Vagina (tissue), 2 donors: ENCODE results near the gene CDC45. TPM values are rescaled to one million over a fixed set of nuclear protein-coding genes. Genes with fewer than 3 reads are reported as not detected.

Experiments used
- DNase-seq, 2 donors: peaks; one replicate each; pipeline ENCODE4 v3.0.0-alpha.2; 2017; ENCODE audit errors: extremely low spot score in 2 of 2
- H3K27ac ChIP-seq: fragments of 200-600 bp; sonication (generic); one replicate; pipeline ENCODE4 v1.5.1; 2019
- H3K27me3 ChIP-seq: fragments of 200-600 bp; sonication (generic); one replicate; pipeline ENCODE4 v1.5.1; 2019
- H3K36me3 ChIP-seq, 2 donors: fragments of 200-600 bp; sonication (generic); one replicate each; pipeline ENCODE4 v1.5.1; 2017 to 2019
- H3K4me1 ChIP-seq: fragments of 200-600 bp; sonication (generic); one replicate; pipeline ENCODE4 v1.5.1; 2019
- H3K4me3 ChIP-seq, 2 donors: fragments of 200-600 bp; sonication (generic); 1 replicate in 1 of 2; 2 replicates in 1 of 2; pipeline ENCODE4 v1.5.1; 2016 to 2019
- H3K9me3 ChIP-seq: fragments of 200-600 bp; sonication (generic); one replicate; pipeline ENCODE4 v1.5.1; 2019
- POLR2A ChIP-seq, 2 donors: fragments of 450-650 bp; IDR thresholded peaks; one replicate each; pipeline ENCODE4 v1.6.1; 2017; ENCODE audit warnings: antibody characterized with exemption in 2 of 2, mild to moderate bottlenecking in 2 of 2, moderate library complexity in 2 of 2
- POLR2AphosphoS5 ChIP-seq, 2 donors: sonication (generic); formaldehyde crosslinking; IDR thresholded peaks; one replicate each; pipeline ENCODE4 v1.9.0; 2017; ENCODE audit warnings: antibody characterized with exemption in 2 of 2, mild to moderate bottlenecking in 2 of 2, low read depth in 1 of 2; ENCODE audit not compliant: insufficient read depth in 1 of 2
- intact Hi-C: fragments of 100-400 bp; cut with DNase I; formaldehyde crosslinking; loops from one replicate; pipeline ENCODE4 v1.15.1; 2023
- total RNA-seq: library from RNA; depleted of rRNA; stranded (reverse); fragments of >200 nt; gene quantifications from one replicate; pipeline ENCODE4 v1.2.3, GENCODE V29; 2016
- TF ChIP-seq, protein P1 (sequence below), 3 experiments: fragments of 450-650 bp in 2 of 3; fragments of 200-600 bp in 1 of 3; sonication (generic) in 1 of 3; IDR thresholded peaks; one replicate each; pipeline ENCODE4 v1.5.1; 2017 to 2019; ENCODE audit warnings: antibody characterized with exemption in 3 of 3, mild to moderate bottlenecking in 2 of 3, moderate library complexity in 2 of 3

The CDC45 gene
- total RNA-seq, 1 donor from 2014 or later: 0.74 TPM

DNA sequence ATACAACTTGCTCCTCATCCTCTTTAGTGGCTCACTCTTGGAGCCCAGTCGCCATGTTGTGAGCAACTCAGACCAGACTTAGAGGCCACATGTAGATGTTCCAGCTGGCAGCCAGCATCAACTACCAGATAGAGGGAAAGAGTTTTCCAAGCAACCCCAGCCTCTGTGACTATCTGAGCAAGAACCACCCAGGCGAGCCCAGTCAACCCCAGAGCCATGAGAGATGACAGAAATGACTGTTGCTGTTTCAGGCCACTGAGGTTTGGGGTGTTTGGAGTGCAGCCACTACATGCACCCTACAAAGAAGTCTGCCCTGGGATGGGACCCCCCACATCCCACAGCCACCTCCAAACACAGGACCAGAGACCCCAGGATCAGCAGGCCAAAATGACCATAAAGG is 69.2 kb downstream of the CDC45 start:
- no peak for DNase-seq
- Histone ChIP-seq H3K9me3 (no peaks in the 10 kb centered on the region), H3K27ac (no peak overlapping the region), H3K4me1 (no peaks in the 10 kb centered on the region), H3K36me3 (no peaks in the 10 kb centered on the region), H3K27me3 (no peaks in the 10 kb centered on the region), H3K4me3 (no peak overlapping the region)
- TF ChIP-seq POLR2AphosphoS5 (IDR thresholded peaks at IDR 0.05; ENCODE audit: insufficient read depth in 1 of 2, low read depth in 1 of 2): no peak
- no peak for TF ChIP-seq POLR2A (IDR thresholded peaks at IDR 0.05)
- TF ChIP-seq, protein P1, sequence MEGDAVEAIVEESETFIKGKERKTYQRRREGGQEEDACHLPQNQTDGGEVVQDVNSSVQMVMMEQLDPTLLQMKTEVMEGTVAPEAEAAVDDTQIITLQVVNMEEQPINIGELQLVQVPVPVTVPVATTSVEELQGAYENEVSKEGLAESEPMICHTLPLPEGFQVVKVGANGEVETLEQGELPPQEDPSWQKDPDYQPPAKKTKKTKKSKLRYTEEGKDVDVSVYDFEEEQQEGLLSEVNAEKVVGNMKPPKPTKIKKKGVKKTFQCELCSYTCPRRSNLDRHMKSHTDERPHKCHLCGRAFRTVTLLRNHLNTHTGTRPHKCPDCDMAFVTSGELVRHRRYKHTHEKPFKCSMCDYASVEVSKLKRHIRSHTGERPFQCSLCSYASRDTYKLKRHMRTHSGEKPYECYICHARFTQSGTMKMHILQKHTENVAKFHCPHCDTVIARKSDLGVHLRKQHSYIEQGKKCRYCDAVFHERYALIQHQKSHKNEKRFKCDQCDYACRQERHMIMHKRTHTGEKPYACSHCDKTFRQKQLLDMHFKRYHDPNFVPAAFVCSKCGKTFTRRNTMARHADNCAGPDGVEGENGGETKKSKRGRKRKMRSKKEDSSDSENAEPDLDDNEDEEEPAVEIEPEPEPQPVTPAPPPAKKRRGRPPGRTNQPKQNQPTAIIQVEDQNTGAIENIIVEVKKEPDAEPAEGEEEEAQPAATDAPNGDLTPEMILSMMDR (IDR thresholded peaks at IDR 0.05): no peak
- intact Hi-C loops: no loop called here

DNA sequence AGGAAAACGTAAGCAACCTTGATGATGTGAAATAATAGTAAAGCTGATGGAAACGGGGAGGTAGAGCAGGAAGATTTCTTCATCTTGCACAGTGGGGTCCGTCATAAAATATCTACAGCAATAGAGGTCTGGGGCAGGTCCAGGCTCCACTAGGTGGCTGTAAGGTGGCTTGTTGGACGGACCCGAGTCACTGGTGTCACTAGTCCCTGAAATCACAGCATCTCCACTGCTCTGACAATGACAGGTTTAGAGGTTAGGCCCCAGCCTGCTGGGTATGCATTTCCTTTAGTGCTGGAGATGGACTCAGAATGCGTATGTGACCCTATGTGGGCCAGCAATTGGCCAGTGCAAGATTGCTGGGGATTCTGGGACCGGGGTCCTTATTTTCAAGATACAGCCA is 69.7 kb downstream of the CDC45 start:
- no peak for DNase-seq
- Histone ChIP-seq H3K9me3 (no peaks in the 10 kb centered on the region), H3K4me1 (no peaks in the 10 kb centered on the region), H3K4me3 (no peak overlapping the region), H3K27me3 (no peaks in the 10 kb centered on the region), H3K27ac (no peak overlapping the region), H3K36me3 (no peaks in the 10 kb centered on the region)
- TF ChIP-seq POLR2A (IDR thresholded peaks at IDR 0.05) (no peak), POLR2AphosphoS5 (IDR thresholded peaks at IDR 0.05; ENCODE audit: insufficient read depth in 1 of 2, low read depth in 1 of 2) (no peak)
- TF ChIP-seq, protein P1 (IDR thresholded peaks at IDR 0.05): no peak
- intact Hi-C loops: no loop called here

DNA sequence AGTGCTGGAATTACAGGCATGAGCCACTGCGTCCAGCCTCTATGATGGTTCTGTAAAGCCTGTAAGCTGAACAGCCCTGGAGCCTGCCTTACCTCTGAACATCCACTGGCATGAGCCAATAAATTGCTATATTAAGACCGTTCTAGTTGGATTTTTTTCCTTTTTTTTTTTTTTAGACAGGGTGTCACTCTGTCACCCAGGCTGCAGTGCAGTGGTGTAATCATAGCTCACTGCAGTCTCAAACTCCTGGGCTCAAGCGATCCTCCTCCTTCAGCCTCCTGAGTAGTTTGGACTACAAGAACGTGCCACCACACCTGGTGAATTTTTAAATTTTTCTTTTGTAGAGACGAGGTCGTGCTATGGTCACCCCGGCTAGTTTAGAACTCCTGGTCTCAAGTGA is 70.7 kb downstream of the CDC45 start:
- TF ChIP-seq, protein P1 (IDR thresholded peaks at IDR 0.05): no peak
- TF ChIP-seq POLR2A (IDR thresholded peaks at IDR 0.05) (no peak), POLR2AphosphoS5 (IDR thresholded peaks at IDR 0.05; ENCODE audit: insufficient read depth in 1 of 2, low read depth in 1 of 2) (no peak)
- no peak for DNase-seq
- intact Hi-C loops: no loop called here
- H3K27ac ChIP-seq: no peak overlapping the region
- H3K9me3 ChIP-seq: no peaks in the 10 kb centered on the region
- no peaks in the 10 kb centered on the region for H3K4me1 ChIP-seq
- H3K36me3 ChIP-seq: no peaks in the 10 kb centered on the region
- no peaks in the 10 kb centered on the region for H3K27me3 ChIP-seq
- H3K4me3 ChIP-seq: no peak overlapping the region

DNA sequence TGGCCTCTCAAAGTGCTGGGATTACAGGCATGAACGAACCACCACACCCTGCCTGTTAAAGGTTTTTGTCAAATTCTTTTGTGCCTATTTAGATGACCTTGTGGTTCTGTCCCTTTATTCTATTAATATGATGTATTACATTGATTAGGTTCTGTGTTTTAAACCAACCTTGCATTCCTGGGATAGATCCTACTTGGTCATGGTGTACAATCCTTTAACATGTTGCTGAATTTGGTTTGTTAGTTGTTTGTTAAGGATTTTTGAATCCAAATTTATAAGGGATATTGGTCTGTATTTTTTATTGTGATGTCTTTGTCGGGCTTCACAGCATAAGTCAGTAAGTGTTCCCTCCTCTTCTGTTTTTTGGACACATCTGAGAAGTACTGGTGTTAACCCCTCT is 73.5 kb downstream of the CDC45 start:
- H3K36me3 ChIP-seq: no peaks in the 10 kb centered on the region
- no peaks in the 10 kb centered on the region for H3K9me3 ChIP-seq
- H3K27me3 ChIP-seq: no peaks in the 10 kb centered on the region
- no peaks in the 10 kb centered on the region for H3K4me1 ChIP-seq
- no peak overlapping the region for H3K27ac ChIP-seq
- intact Hi-C loops: no loop called here
- H3K4me3 ChIP-seq: no peak overlapping the region
- DNase-seq: no peak
- TF ChIP-seq POLR2A (IDR thresholded peaks at IDR 0.05): no peak
- no peak for TF ChIP-seq POLR2AphosphoS5 (IDR thresholded peaks at IDR 0.05; ENCODE audit: insufficient read depth in 1 of 2, low read depth in 1 of 2)
- TF ChIP-seq, protein P1 (IDR thresholded peaks at IDR 0.05): no peak

DNA sequence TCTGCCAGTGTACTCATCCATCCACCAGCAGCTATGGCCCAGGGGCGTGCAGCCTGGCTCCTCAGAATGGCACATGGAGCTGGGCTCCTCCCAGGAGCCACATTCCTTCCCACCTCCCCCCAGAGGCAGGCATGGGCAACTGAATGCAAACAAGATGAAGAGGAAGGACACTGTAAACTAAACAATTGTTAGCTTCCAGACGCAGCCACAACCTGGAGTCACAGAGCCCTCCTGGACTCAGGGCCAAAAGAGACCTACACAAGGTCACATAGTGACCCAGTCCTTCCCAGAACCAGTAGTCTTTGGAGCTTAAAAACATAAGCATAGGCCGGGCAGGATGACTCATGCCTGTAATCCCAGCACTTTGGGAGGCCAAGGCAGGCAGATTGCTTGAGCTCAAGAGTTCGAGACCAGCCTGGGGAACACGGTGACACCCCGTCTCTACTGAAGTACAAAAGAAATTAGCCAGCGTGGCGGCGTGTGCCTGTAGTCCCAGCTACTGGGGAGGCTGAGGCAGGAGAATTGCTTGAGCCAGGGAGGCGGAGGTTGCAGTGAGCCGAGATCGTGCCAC is 75.2 kb downstream of the CDC45 start:
- intact Hi-C loops: no loop called here
- Histone ChIP-seq H3K36me3 (no peaks in the 10 kb centered on the region), H3K9me3 (no peaks in the 10 kb centered on the region), H3K4me3 (no peak overlapping the region), H3K27ac (no peak overlapping the region), H3K27me3 (no peaks in the 10 kb centered on the region), H3K4me1 (no peaks in the 10 kb centered on the region)
- TF ChIP-seq POLR2AphosphoS5 (IDR thresholded peaks at IDR 0.05; ENCODE audit: insufficient read depth in 1 of 2, low read depth in 1 of 2): no peak
- TF ChIP-seq, protein P1 (IDR thresholded peaks at IDR 0.05): no peak
- TF ChIP-seq POLR2A (IDR thresholded peaks at IDR 0.05): no peak
- DNase-seq: no peak
